H9 (cell line): ENCODE data around the gene MLLT11. TPM values are rescaled to one million over a fixed set of nuclear protein-coding genes. Genes with fewer than 3 reads are reported as not detected.
"Not testable (repeated sequence)": the region's sequence is repeated elsewhere in the genome, so short reads cannot be mapped to it uniquely, and the experiment has no call there.

ENCODE experiments used
- DNase-seq: peaks from one replicate; pipeline ENCODE4 v3.0.0-alpha.2; 2017
- H2AFZ ChIP-seq: one replicate; pipeline ENCODE4 v1.6.1; 2013; ENCODE audit warnings: mild to moderate bottlenecking, low read length, control low read depth, moderate library complexity
- H2AK5ac ChIP-seq: 2 replicates; pipeline ENCODE4 v1.6.1; 2013; ENCODE audit warnings: low read length, control low read depth, mixed read lengths; ENCODE audit not compliant: insufficient read length
- H2BK120ac ChIP-seq: one replicate; pipeline ENCODE4 v1.6.1; 2013; ENCODE audit warnings: low read depth, mild to moderate bottlenecking, low read length, control low read depth, inconsistent platforms; ENCODE audit not compliant: poor library complexity, severe bottlenecking
- H2BK12ac ChIP-seq: 2 replicates; pipeline ENCODE4 v1.6.1; 2013; ENCODE audit warnings: low read length, control low read depth, mixed read lengths, low read depth; ENCODE audit not compliant: insufficient read length
- H2BK15ac ChIP-seq: 2 replicates; pipeline ENCODE4 v1.6.1; 2013; ENCODE audit warnings: low read depth, low read length, control low read depth
- H2BK20ac ChIP-seq: one replicate; pipeline ENCODE4 v1.6.1; 2013; ENCODE audit warnings: low read depth, mild to moderate bottlenecking, low read length, control low read depth, inconsistent platforms; ENCODE audit not compliant: poor library complexity, severe bottlenecking
- H2BK5ac ChIP-seq: 2 replicates; pipeline ENCODE4 v1.6.1; 2013; ENCODE audit warnings: low read length, control low read depth, mixed read lengths; ENCODE audit not compliant: insufficient read length
- H3K14ac ChIP-seq: 2 replicates; pipeline ENCODE4 v1.6.1; 2013; ENCODE audit warnings: low read length, control low read depth; ENCODE audit not compliant: insufficient read depth
- H3K18ac ChIP-seq: 2 replicates; pipeline ENCODE4 v1.6.1; 2013; ENCODE audit warnings: low read depth, mild to moderate bottlenecking, mixed read lengths, low read length, control low read depth; ENCODE audit not compliant: insufficient read length
- H3K23ac ChIP-seq: 2 replicates; pipeline ENCODE4 v1.6.1; 2013; ENCODE audit warnings: low read length, control low read depth, mixed read lengths, low read depth; ENCODE audit not compliant: insufficient read length
- H3K23me2 ChIP-seq: 2 replicates; pipeline ENCODE4 v1.6.1; 2013; ENCODE audit warnings: low read depth, mild to moderate bottlenecking, mixed read lengths, low read length, control low read depth; ENCODE audit not compliant: insufficient read length, poor library complexity, severe bottlenecking
- H3K27ac ChIP-seq: 2 replicates; pipeline ENCODE4 v1.5.1; 2013; ENCODE audit warnings: low read length, control low read depth, mixed read lengths, low read depth; ENCODE audit not compliant: insufficient read length
- H3K27me3 ChIP-seq: 2 replicates; pipeline ENCODE4 v1.6.1; 2013; ENCODE audit warnings: low read length, control low read depth, inconsistent platforms; ENCODE audit not compliant: insufficient read depth
- H3K4ac ChIP-seq: 2 replicates; pipeline ENCODE4 v1.6.1; 2013; ENCODE audit warnings: low read depth, mild to moderate bottlenecking, control low read depth, inconsistent platforms, low read length, moderate library complexity
- H3K4me1 ChIP-seq: 2 replicates; pipeline ENCODE4 v1.6.1; 2013; ENCODE audit warnings: low read length, control low read depth, inconsistent platforms; ENCODE audit not compliant: insufficient read depth
- H3K4me2 ChIP-seq: 2 replicates; pipeline ENCODE4 v1.6.1; 2013; ENCODE audit warnings: low read length, control low read depth, mixed read lengths; ENCODE audit not compliant: insufficient read length, insufficient read depth
- H3K56ac ChIP-seq: 2 replicates; pipeline ENCODE4 v1.6.1; 2013; ENCODE audit warnings: low read depth, mild to moderate bottlenecking, mixed read lengths, low read length, control low read depth; ENCODE audit not compliant: insufficient read length
- H3K79me1 ChIP-seq: 2 replicates; pipeline ENCODE4 v1.6.1; 2013; ENCODE audit warnings: low read depth, mild to moderate bottlenecking, moderate library complexity, low read length, control low read depth, inconsistent platforms; ENCODE audit not compliant: insufficient read depth, poor library complexity, severe bottlenecking
- H3K79me2 ChIP-seq: 2 replicates; pipeline ENCODE4 v1.6.1; 2013; ENCODE audit warnings: low read length, control low read depth, inconsistent platforms; ENCODE audit not compliant: insufficient read depth
- H3K9ac ChIP-seq: 2 replicates; pipeline ENCODE4 v1.6.1; 2013; ENCODE audit warnings: low read length, control low read depth, mixed read lengths; ENCODE audit not compliant: insufficient read length; ENCODE audit errors: extremely low read depth
- H3K9me3 ChIP-seq: one replicate; pipeline ENCODE4 v1.6.1; 2013; ENCODE audit warnings: low read depth, low read length, inconsistent platforms; ENCODE audit not compliant: control insufficient read depth
- H3T11ph ChIP-seq: one replicate; pipeline ENCODE4 v1.6.1; 2013; ENCODE audit warnings: mild to moderate bottlenecking, low read length, control low read depth, inconsistent platforms
- H4K20me1 ChIP-seq: one replicate; pipeline ENCODE4 v1.6.1; 2013; ENCODE audit not compliant: control insufficient read depth, insufficient read length, insufficient read depth
- H4K5ac ChIP-seq: 2 replicates; pipeline ENCODE4 v1.6.1; 2013; ENCODE audit warnings: low read depth, mild to moderate bottlenecking, mixed read lengths, low read length, control low read depth; ENCODE audit not compliant: insufficient read length
- H4K8ac ChIP-seq: replicated peaks from 2 replicates; pipeline ENCODE4 v1.6.1; 2013; ENCODE audit warnings: low read length, control low read depth, mixed read lengths, low read depth; ENCODE audit not compliant: insufficient read length
- H4K91ac ChIP-seq: 2 replicates; pipeline ENCODE4 v1.6.1; 2013; ENCODE audit warnings: low read depth, mild to moderate bottlenecking, moderate library complexity, mixed read lengths, low read length, control low read depth; ENCODE audit not compliant: insufficient read length
- H3K27ac Mint-ChIP-seq, 3 experiments: 2 replicates in 2 of 3; 3 replicates in 1 of 3; pipeline ENCODE4 v1.8.0; 2020 to 2021; ENCODE audit warnings: mixed read lengths in 3 of 3, mild to moderate bottlenecking in 1 of 3, moderate library complexity in 1 of 3
- H3K27me3 Mint-ChIP-seq: 2 replicates; pipeline ENCODE4 v1.8.0; 2021; ENCODE audit warnings: low read depth, mild to moderate bottlenecking, moderate library complexity, mixed read lengths
- H3K36me3 Mint-ChIP-seq, 3 experiments: 2 replicates in 2 of 3; 3 replicates in 1 of 3; pipeline ENCODE4 v1.8.0; 2020 to 2021; ENCODE audit warnings: low read depth in 3 of 3, mixed read lengths in 3 of 3; ENCODE audit not compliant: insufficient read depth in 1 of 3
- H3K4me1 Mint-ChIP-seq, 2 experiments: 2 replicates each; pipeline ENCODE4 v1.8.0; 2020; ENCODE audit warnings: mixed read lengths in 2 of 2
- H3K4me3 Mint-ChIP-seq, 2 experiments: 2 replicates in 1 of 2; 3 replicates in 1 of 2; pipeline ENCODE4 v1.8.0; 2020 to 2021; ENCODE audit warnings: mild to moderate bottlenecking in 2 of 2, mixed read lengths in 2 of 2, moderate library complexity in 1 of 2
- H3K9me3 Mint-ChIP-seq, 2 experiments: 2 replicates in 1 of 2; 3 replicates in 1 of 2; pipeline ENCODE4 v1.8.0; 2020; ENCODE audit warnings: mild to moderate bottlenecking in 2 of 2, mixed read lengths in 2 of 2, moderate library complexity in 1 of 2
- WGBS: extraction: QIAGEN DNeasy Blood & Tissue Kit; methylation state at CpG from one replicate; pipeline ENCODE4 v1.1.7; 2013; ENCODE audit warnings: missing lambda C conversion rate, low lambda C conversion rate, mixed read lengths; ENCODE audit not compliant: insufficient read length; ENCODE audit errors: extremely low coverage; 5-methylcytosine and 5-hydroxymethylcytosine counted together
- total RNA-seq: library from RNA; stranded (reverse); gene quantifications from 2 replicates; pipeline ENCODE4 v1.2.1, GENCODE V29; 2021
- TF ChIP-seq, protein P1 (sequence below): fragments of 200-600 bp; sonication (generic); conservative IDR thresholded peaks from 3 replicates; pipeline ENCODE4 v1.8.0; 2021; ENCODE audit warnings: antibody characterized with exemption, mild to moderate bottlenecking

MLLT11 gene
- total RNA-seq, 1 experiment from 2014 or later: 13.2 TPM

DNA sequence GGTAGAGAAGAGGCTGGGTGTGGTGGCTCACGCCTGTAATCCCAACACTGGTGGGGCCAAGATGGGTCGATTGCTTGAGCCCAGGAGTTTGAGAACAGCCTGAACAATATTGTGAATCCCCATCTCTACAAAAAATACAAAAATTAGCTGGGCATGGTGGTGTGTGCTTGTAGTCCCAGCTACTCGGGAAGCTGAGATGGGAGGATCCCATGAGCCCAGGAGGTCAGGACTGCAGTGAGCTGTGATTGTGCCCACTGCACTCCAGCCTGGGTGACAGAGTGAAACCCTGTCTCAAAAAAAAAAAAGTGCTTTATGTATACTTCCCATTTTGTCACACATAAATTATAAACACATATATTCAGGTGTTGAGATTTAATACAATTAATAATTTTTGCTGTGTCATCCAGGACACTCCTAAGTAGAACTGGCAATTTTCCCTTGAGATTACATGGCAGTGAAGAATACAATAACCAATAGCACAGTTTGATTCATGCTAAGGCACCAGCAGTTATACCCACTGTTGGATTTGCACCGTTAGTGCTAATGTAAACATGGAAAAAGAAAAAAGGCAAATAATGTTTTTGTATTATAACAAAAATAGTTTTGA lies 25.9 kb downstream of the MLLT11 start:
- Histone ChIP-seq H3K79me1 (no peaks in the 10 kb centered on the region), H2BK15ac (no peak overlapping the region), H3T11ph (no peak overlapping the region), H2BK12ac (no peak overlapping the region), H3K9ac (no peak overlapping the region), H3K9me3 (no peaks in the 10 kb centered on the region), H3K23me2 (no peaks in the 10 kb centered on the region), H3K56ac (no peak overlapping the region), H3K79me2 (no peaks in the 10 kb centered on the region), H3K23ac (no peak overlapping the region), H2BK20ac (no peak overlapping the region), H2AK5ac (no peak overlapping the region), H2BK120ac (no peak overlapping the region), H4K8ac (no peak overlapping the region), H3K27ac (no peak overlapping the region), H4K5ac (no peak overlapping the region), H3K14ac (no peak overlapping the region), H3K18ac (no peak overlapping the region), H3K4me2 (no peak overlapping the region), H3K4me1 (no peaks in the 10 kb centered on the region), H2BK5ac (no peak overlapping the region), H4K20me1 (no peaks in the 10 kb centered on the region), H2AFZ (no peak overlapping the region), H3K4ac (no peak overlapping the region), H3K27me3 (no peaks in the 10 kb centered on the region), H4K91ac (no peak overlapping the region)
- H3K27me3 Mint-ChIP-seq: no peaks in the 10 kb centered on the region
- peaks cover 6 to 8% of the 10 kb centered on the region in 2 experiments for H3K4me1 Mint-ChIP-seq
- no peak for DNase-seq
- TF ChIP-seq, protein P1, sequence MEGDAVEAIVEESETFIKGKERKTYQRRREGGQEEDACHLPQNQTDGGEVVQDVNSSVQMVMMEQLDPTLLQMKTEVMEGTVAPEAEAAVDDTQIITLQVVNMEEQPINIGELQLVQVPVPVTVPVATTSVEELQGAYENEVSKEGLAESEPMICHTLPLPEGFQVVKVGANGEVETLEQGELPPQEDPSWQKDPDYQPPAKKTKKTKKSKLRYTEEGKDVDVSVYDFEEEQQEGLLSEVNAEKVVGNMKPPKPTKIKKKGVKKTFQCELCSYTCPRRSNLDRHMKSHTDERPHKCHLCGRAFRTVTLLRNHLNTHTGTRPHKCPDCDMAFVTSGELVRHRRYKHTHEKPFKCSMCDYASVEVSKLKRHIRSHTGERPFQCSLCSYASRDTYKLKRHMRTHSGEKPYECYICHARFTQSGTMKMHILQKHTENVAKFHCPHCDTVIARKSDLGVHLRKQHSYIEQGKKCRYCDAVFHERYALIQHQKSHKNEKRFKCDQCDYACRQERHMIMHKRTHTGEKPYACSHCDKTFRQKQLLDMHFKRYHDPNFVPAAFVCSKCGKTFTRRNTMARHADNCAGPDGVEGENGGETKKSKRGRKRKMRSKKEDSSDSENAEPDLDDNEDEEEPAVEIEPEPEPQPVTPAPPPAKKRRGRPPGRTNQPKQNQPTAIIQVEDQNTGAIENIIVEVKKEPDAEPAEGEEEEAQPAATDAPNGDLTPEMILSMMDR: no peak
- H3K27ac Mint-ChIP-seq: no peak overlapping the region; a peak in 1 of 7 replicates
- no peaks in the 10 kb centered on the region for H3K9me3 Mint-ChIP-seq
- H3K4me3 Mint-ChIP-seq: no peak overlapping the region
- no CpG with 5 or more reads among the region's 4 CpGs for WGBS
- H3K36me3 Mint-ChIP-seq: no peaks in the 10 kb centered on the region

- H3K4me1 ChIP-seq, H2BK20ac ChIP-seq, H3K18ac ChIP-seq, H3K27me3 Mint-ChIP-seq, H2BK120ac ChIP-seq, H4K8ac ChIP-seq, H4K20me1 ChIP-seq, H3K79me1 ChIP-seq, H2BK15ac ChIP-seq, H3T11ph ChIP-seq, H3K36me3 Mint-ChIP-seq, H3K27ac ChIP-seq, H3K9ac ChIP-seq, H4K5ac ChIP-seq, H2AFZ ChIP-seq, H3K79me2 ChIP-seq, H3K4ac ChIP-seq, H3K23ac ChIP-seq, H3K27ac Mint-ChIP-seq, H3K9me3 ChIP-seq, H3K4me3 Mint-ChIP-seq, H3K56ac ChIP-seq, H3K4me2 ChIP-seq, H3K9me3 Mint-ChIP-seq, H3K27me3 ChIP-seq, H2AK5ac ChIP-seq, H3K23me2 ChIP-seq, H3K14ac ChIP-seq, H4K91ac ChIP-seq, DNase-seq, H2BK5ac ChIP-seq, H2BK12ac ChIP-seq, H3K4me1 Mint-ChIP-seq: not testable (repeated sequence)
- WGBS: no CpG with 5 or more reads among the region's 6 CpGs
Measured at GRCh38 chr1:151097426-151097825, 37.2 kb downstream of the MLLT11 start.
